Tongue (tissue), 2 donors: ENCODE results near the gene SRRM5. TPM values are rescaled to one million over a fixed set of nuclear protein-coding genes. Genes with fewer than 3 reads are reported as not detected.
A peak's percentile ranks its signal among the peaks of the same experiment; 100 is the strongest.
"Not testable (repeated sequence)": the region's sequence is repeated elsewhere in the genome, so short reads cannot be mapped to it uniquely, and the experiment has no call there.

Experiments
- DNase-seq: peaks from one replicate; pipeline ENCODE4 v3.0.0-alpha.2; 2015
- total RNA-seq: library from RNA; depleted of rRNA; stranded (reverse); fragments of >200 nt; gene quantifications from one replicate; pipeline ENCODE4 v1.2.3, GENCODE V29; 2014

The SRRM5 gene, protein sequence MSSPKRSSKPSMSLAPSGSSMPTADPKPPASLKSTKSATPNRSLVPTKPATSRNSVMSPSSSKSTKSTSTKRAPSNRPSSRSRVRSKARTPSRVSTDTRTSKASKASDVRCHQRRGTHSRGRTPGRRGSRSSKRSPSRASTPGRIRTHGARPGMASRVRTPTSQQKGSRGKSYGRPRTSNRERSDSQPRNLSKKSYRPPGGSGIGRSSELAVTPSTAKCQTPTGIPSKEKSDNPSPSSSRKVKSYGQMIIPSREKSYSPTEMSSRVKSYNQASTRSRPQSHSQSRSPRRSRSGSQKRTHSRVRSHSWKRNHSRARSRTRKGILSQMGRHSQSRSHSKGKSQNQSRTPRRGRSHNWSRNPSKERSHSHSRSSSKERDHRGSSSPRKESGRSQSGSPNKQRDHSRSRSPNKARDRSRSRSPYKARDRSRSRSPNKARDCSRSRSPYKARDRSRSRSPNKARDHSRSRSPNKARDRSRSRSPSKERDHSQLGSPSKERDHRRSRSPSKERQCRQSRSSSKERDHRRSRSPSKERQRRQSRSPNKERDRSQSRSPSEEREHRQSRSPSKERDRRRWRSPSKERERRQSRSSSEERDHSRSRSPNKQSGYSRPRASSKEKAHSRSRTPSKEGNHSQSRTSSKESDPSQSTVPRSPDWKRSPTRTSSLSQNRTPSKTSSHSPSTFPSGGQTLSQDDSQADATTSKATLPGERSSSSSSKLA
- total RNA-seq, result not detected

DNA sequence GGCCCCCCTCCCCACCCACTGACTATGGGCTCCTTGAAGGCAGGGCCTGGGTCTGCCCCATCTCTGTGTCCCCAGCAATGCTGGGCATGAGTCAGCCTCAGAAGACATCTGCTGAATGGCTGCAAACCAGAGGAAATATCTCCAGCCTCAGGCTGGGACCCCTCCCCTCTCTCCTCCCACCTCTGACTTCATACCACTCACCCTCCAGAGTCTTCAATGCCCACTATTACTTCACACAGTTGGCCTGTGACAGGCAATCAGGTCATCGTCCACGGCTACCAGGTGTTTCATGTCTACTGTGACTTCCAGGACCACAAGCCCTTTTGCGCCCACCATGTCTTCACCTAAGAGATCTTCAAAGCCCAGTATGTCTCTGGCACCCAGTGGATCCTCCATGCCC is at the start of gene SRRM5:
SRRM5 (plus strand) TSS at position 301 of the 400 bp plus-strand sequence; CDS start at position 335, 34 bp downstream.
- no peak for DNase-seq

DNA sequence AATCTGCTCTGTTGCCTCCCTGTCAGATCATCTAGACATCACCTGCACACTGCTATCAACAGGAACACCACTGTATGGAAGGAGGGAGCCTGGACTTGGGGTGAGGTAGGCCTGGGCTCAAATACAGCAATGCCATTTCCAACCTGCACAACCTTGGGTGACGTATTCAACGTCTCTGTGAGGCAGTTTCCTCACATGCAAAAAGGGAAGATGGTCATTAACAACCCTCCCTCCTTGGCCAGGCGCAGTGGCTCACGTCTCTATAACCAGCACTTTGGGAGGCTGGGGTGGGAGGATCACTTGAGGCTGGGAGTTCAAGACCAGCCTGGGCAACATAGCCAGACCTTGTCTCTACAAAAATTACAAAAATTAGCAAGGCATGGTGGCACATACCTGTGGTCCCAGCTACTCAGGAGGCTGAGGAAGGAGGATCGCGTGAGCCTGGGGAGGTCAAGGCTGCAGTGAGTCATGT is 49.6 kb upstream of the SRRM5 start:
- DNase-seq, result no peak

DNA sequence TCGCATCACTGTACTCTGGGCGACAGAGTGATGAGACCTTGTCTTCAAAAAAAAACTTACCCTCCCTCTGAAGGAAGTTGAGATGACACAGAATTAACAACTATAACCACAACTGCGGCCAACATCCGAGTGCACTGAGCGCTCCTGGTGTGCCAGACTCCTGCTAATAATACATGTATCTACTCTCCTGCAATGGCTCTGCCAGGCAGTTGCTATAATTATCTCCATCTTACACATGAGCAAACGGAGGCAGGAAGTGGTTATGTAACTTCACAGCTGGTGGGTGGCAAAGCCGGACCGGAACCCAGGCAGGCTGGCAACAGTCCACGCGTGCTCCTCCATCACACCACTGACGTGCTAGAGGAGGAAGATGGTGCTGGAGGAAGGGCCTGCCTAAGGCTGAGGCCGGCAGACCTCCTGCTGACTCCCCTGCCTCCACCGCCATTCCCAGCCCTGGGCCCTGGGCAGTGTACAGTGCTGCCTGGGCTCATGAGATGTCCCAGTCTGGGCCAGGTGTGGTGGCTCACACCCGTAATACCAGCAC is 49.1 kb upstream of the SRRM5 start:
- no peak for DNase-seq

DNA sequence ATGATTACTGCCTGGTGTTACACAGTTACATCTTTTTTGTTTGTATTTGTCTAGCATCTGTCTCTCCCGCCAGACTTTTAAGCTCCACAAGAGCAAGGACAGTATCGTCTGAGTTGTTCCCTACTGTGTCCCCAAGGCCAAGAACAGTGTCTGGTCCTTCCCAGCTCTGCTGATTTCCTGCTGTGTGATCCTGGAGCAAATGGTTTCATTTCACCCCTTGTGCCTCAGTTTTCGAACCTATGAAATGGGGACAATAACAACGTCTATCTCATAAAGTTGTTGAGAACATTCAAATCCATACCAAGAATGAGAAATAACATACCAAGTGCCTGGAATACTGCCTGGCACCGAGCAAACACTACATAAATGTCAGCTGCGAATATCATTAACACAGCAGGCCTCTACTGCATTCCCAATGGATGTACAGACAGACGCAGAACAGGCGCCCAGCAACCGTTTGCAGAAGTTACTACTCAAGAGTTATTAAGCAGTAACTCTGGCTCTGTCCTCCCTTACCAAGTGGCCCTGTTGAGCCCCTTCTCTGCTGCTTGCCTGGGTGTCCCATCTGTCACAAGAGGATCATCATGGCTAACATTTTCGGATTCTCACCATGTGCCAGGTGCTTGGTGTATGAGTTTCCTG is 48.0 kb upstream of the SRRM5 start:
- no peak for DNase-seq

DNA sequence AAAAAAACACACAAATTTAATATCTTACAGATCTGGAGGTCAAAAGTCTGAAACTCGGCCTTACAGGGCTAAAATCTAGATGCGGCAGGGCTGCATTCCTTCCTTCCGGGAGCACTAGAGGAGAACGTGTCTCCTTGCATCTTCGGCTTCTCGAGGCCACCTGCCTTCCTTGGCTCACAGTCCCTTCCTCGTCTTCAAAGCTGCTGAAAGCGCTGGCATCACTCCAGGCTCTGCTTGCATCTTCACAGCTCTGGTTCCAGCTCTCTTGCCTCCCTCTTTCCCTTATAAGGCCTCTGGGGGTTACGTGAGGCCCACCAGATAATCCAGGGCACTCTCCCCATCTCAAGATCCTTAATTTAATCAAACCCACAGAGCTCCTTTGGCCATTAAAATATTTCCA is 47.1 kb upstream of the SRRM5 start:
- DNase-seq, result peak; percentile 33

DNA sequence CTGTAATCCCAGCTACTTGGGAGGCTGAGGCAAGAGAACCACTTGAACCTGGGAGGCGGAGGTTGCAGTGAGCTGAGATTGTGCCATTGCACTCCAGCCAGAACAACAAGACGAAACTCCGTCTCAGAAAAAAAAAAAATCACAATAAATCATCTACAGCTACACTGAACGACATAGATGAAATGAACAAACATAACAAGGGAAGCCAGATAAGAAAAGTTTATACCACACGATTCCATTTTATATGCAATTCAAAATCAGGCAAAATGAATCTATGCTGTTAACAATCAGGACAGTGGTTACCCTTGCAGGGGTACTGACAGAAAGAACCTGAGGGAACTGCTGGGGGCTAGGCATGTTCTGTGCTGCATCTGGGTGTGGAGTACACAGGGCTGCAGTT is 42.2 kb upstream of the SRRM5 start:
- no peak for DNase-seq

DNA sequence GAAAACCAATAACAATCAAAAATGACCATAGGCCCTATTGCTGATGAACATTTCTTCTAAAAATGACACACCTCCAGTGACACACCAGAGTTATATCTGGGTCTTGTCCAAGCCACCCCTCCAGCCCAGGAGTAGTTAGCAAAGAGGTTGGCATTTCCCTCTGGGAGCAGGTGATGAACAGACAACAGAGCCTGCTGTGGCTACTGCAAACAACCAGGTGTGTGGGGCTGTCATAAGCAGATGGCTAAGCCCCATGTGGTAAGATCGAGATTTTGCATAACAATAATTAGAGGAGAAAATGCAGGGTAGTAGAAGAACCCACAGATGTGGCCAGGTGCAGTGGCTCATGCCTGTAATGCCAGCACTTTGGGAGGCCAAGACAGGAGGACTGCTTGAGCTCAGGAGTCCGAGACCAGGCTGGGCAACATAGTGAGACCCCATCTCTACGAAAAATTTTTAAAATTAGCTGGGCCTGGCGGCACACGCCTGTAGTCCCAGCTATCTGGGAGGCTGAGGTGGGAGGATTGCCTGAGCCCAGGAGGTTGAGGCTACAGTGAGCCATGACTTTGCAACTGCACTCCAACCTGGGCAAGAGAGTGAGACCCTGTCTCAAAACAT is 41.6 kb upstream of the SRRM5 start:
- DNase-seq, result no peak

DNA sequence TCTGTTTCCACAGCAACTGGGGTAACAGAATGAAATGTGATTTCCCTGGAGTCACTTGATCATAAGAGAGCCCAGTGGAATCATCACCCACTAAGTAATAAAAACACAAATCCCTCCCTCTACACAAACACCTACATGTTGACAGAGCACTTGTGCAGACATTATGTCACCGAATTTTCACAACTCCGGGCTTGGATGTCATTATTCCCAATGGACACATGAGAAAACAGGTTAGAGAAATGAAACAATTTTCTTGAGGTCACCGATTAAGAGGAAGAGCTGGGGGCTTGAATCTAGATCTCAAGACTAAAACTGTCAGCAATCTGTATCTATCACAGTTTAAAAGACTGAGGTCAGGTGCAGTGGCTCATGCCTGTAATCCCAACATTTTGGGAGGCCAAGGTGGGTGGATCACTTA is 39.7 kb upstream of the SRRM5 start:
- peak; percentile 40 for DNase-seq

DNA sequence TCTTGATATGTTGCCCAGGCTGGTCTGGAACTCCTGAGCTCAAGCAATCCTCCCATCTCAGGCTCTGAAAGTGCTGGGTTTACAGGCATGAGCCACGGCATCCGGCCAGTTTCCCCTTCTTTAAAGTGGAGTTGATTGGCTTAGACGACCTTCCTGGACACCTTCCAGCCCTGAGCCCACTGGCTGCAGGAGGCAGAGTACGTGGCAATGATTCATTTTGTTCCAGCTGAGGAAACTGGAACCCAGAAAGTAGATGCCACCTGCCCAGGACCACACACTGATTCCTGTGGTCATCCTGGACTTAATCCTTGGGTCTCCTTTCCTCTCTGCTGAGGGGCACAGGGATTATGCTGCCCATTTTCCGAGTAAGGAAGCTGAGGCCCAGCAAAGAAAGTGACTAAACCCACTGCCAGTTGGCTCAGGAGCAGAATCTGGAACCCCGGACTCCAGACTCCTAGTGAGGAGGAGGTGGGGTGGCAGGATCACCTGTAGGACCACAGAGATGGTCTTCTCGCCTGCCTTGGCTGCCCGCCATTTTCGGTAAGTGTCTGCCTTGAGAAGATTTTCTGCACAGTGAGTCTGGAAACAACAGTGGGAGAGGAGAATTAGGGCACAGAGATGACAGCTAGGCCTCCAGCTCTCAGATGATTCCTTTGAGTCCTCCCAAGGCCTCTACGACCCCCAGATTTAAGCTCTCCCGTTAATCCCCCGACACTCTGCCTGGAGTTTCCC is 37.3 kb upstream of the SRRM5 start:
- no peak for DNase-seq

DNA sequence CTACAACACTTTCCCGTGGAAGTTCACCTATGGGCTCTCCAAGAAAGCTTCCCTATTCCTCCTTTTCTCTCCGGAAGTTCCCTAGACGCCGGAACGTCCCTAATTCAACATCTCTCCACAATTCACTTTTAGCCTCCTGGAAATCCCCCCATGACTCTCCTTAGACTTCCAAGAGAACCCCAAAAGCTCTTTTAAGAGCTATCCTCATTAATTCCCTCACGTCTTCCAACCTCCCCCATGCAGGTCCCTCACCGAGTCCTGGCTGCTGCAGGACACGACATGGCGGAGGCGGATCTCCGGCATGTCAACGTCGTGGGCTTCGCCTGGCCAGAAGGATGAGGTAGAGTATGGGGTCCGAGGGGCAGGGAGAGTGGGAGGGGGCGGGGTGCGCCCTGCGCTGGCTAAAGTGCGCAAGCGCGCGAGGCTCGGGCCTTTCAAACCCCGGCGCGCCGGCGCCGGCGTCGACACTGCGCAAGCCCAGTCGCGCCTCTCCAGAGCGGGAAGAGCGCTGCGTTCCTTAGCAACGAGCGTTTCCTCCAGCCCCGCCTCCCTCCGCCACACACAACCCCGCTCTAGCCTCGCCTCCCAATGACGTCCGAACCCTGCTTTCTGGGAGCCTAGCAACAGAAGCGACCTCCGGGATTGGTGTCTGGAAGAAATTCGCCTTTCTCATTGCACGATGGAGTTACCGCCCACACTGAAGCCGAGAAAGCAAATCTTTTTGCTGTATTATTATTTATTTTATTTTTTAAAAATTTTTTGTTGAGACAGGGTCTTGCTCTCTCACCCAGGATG is 36.5 kb upstream of the SRRM5 start, which contains the start of the genes PINLYP and XRCC1:
PINLYP (plus strand) TSS at position 646 of the 795 bp plus-strand sequence. CDS start 1,391 bp downstream, outside the sequence.
XRCC1 (minus strand) TSS at position 372 of the 795 bp plus-strand sequence; CDS start at position 303, 69 bp downstream.
- DNase-seq, result peak; percentile 100

DNA sequence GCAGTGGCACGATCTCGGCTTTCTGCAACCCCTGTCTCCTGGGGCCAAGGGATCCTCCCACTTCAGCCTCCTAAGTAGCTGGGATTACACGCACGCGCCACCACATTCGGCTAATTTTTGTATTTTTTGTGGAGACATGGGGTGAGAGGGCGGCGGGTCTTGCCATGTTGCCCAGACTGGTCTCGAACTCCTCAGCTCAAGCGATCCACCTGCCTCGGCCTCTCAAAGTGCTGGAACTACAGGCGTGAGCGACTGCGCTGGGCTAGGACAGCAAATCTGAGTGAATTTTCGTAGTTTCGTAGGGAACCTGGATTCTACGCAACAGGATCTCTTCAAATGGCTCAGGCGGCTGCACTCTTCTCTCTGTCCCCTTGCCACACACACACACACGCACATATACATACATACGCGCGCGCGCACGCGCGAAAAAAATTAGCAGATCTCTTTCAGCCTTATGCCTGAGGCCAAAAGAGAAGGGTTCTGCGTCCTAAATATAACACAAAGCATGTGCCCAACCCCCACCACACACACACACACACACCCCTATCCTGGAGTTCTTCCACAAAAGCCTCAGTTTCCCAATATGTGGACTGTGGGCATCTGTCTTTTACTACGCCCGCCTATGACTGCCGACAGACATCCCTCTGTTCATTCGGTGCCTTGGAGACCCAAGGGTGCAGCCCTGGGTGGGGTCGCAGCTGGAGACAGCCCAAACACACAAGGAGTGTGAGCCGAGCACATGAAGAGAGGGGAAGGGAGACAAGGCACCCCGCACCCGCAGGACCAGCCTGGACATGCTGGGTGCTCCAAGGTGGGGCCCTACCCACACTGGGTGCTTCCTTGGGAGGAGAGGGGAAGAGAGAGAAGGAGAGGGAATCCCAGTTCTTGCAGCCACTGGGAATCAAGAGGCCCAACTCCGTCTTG is 35.7 kb upstream of the SRRM5 start:
- DNase-seq, result peak; percentile 59

DNA sequence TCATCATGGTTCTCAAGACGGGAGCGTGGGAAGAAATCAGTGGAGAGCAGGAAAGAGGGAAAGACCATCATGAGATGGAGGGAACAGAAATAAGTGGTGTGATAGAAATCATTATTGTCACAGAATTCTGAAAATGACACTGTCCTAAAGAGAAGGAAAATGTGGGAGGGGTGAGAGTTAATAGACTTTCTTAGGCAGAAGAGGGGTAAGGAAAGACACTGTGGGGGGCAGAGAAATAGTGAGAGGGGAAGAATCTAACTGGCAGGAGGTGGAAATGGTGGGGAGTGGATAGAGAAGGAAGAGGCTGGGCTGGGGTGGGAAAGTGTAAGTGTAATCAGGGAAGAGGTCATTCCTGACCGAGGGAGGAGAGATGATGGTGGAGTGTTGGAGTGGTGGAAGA is 33.1 kb upstream of the SRRM5 start:
- no peak for DNase-seq

DNA sequence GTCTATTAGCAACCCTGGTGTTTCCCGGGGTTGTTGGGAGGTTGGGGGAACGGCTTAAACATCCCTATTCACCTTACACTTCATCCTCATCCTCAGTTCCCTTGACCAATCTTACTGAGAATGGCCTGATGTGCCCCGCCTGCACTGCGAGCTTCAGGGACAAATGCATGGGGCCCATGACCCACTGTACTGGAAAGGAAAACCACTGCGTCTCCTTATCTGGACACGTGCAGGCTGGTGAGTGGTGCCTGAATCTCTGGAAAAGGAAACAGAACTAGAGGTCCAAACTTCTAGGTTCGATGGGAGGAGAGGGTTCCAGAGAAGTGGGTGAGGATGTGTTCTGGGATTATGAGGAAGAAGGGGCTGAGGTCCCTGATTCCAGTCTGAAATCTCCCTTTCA is 30.4 kb upstream of the SRRM5 start:
- no peak for DNase-seq

DNA sequence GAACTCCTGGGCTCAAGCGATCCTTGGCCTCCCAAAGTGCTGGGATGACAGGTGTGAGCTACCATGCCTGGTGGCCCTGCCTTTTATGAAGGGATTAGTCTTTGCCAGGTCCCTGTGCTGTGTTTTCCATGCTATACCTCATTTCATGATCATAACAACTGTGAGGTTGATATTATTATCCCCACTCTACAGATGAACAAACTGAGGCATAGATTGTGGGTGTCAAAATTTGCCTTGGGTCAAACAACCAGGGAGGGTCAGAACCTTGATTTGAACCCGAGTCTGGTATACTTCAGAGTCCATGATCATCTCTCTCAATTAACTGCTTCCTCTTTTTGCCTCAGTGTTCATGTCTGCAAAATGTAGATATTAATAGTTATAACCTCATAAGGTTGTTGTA is 29.4 kb upstream of the SRRM5 start:
- no peak for DNase-seq

DNA sequence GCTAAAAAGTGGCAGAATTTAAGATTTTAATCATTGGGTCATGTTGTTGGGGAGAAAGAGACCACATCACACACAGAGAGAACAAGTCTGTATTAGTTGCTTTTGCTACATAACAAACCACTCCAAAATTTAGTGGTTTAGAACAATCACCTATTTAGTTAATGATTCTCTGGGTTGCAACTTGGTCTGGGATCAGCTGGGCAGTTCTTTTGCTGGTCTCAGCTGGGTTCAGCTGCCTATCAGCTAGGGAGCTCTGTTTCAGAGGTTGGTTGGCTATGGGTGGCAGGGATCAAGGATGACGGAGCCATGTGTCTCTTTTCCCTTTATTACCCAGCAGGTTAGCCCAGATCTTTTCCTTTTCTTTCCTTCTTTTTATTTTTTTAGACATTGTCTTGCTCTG is 27.4 kb upstream of the SRRM5 start:
- no peak for DNase-seq

DNA sequence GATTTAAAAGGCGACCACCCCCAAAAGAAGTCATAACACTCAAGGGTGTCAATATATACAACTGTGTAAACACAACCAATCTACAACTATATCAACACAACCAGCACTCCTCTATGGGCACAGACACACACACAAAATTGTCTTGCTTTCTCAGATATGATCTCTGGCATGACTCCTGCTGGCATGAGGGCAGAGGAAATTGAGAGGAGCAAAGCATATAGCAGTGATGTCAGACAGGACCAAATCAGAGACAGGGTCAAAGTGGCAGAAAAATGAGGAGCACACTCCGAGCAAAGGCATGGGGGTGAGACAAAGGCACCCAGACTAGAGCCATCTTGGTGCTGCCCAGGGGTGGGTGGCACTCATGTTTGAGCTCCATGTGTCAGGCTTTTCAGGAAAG is 25.5 kb upstream of the SRRM5 start:
- DNase-seq, result no peak

DNA sequence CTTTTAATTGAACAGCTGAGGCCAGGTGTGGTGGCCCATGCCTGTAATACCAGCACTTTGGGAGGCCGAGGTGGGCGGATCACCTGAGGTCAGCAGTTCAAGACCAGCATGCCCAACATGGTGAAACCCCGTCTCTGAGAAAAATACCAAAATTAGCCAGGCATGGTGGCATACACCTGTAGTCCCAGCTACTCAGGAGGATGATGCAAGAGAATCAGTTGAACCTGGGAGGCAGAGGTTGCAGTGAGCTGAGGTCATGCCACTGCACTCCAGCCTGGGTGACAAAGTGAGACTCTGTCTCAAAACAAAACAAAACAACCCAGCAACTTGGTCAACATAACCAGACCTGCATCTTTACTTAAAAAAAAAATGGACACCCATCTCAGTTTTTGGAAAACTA is 24.9 kb upstream of the SRRM5 start:
- not testable (repeated sequence) for DNase-seq

DNA sequence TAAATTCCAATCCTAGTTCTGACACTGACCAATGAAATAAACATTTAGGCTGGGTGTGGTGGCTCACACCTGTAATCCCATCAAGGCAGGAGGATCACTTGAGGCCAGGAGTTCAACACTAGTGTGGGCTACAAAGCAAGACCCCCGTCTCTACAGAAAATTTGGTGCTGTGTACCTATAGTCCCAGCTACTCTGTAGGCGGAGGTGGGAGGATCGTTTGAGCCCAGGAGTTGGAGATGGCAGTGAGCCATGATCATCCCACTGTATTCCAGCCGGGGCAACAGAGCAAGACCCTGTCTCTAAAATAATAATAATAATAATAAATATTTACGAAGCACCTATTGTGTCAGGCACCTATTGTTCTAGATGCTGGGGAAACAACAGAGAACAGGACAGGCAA is 22.6 kb upstream of the SRRM5 start:
- DNase-seq, result no peak

DNA sequence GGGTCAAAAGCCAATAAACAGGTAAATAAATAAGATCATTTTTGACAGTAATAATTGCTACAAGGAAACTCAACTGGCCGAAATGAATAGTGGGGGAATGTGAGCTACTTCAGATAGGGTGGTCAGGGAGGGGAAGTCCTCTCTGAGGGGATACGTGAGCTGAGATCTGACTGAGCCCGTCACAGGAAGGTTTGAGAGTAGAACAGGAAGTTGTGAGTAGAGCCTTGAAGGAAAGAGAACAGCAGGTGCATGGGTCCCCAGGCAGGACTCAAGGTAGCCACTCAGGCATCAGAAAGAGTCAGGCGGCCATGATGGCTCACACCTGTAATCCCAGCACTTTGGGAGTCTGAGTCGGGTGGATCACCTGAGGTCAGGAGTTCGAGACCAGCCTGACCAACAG is 22.2 kb upstream of the SRRM5 start:
- DNase-seq, result no peak
